Measurements from ENCODE around the gene DBH.

DNA sequence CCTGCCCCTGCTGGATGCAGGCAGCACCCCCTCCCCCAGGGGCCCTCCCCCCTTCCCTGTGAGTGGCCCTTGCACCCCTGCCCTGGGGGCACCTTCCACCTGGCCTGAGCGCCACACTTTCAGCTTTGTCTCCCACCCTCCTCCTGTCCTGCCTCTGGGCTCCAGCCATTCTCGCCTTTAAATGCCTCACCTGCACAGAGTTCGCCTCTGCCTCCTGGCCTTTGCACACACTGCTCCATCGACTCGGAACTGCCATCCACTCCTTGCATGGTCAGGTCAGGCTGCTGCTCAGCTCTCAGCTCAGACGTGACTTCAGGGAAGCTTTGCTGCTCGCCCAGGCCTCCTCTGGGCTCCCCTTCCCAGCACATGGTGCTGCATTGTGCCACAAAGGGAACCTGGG, 37.2 kb upstream of the DBH start:
- TF ChIP-seq RAD21 (IDR thresholded peaks at IDR 0.05; ENCODE audit: low read depth) (no peak), CEBPB (IDR thresholded peaks at IDR 0.05) (no peak), CREB1 (IDR thresholded peaks at IDR 0.05; ENCODE audit: low read depth) (no peak), TAF1 (IDR thresholded peaks at IDR 0.05; ENCODE audit: low read depth) (no peak), EGR1 (IDR thresholded peaks at IDR 0.05) (no peak), TCF12 (IDR thresholded peaks at IDR 0.05; ENCODE audit: low read depth) (no peak), YY1 (IDR thresholded peaks at IDR 0.05; ENCODE audit: low read depth) (no peak), FOXM1 (IDR thresholded peaks at IDR 0.05; ENCODE audit: borderline replicate concordance, low read depth) (no peak)
- TF ChIP-seq, protein P1, sequence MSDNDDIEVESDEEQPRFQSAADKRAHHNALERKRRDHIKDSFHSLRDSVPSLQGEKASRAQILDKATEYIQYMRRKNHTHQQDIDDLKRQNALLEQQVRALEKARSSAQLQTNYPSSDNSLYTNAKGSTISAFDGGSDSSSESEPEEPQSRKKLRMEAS (IDR thresholded peaks at IDR 0.05) = no peak

Measured in Ishikawa (cell line).